Smooth muscle cell (in vitro differentiated cells): ENCODE results near the gene SORL1-AS1.

Experiments
- DNase-seq: peaks from one replicate; lab custom pipeline; 2025; ENCODE audit not compliant: unreplicated experiment; lab: John Stamatoyannopoulos, UW
- H2AFZ ChIP-seq: fragments of 200-600 bp; sonication (generic); 2 replicates; pipeline ENCODE4 v1.6.0; 2016; ENCODE audit warnings: antibody characterized with exemption, low read depth, mild to moderate bottlenecking
- H3F3A ChIP-seq: fragments of 200-600 bp; sonication (generic); 2 replicates; pipeline ENCODE4 v1.6.0; 2017; ENCODE audit warnings: antibody characterized with exemption, low read depth
- H3K27ac ChIP-seq: fragments of 200-600 bp; sonication (generic); 2 replicates; pipeline ENCODE4 v1.5.1; 2016; ENCODE audit warnings: low read depth, mild to moderate bottlenecking
- H3K27me3 ChIP-seq: fragments of 200-600 bp; sonication (generic); 2 replicates; pipeline ENCODE4 v1.6.1; 2016; ENCODE audit warnings: low read depth, mild to moderate bottlenecking
- H3K36me3 ChIP-seq: fragments of 200-600 bp; sonication (generic); 2 replicates; pipeline ENCODE4 v1.5.1; 2016; ENCODE audit warnings: low read depth
- H3K4me1 ChIP-seq: fragments of 200-600 bp; sonication (generic); 2 replicates; pipeline ENCODE4 v1.5.1; 2016; ENCODE audit warnings: low read depth
- H3K4me2 ChIP-seq: fragments of 200-600 bp; sonication (generic); 2 replicates; pipeline ENCODE4 v1.6.0; 2016; ENCODE audit warnings: mild to moderate bottlenecking
- H3K4me3 ChIP-seq: fragments of 200-600 bp; sonication (generic); 2 replicates; pipeline ENCODE4 v1.5.1; 2016; ENCODE audit warnings: mild to moderate bottlenecking
- H3K79me2 ChIP-seq: fragments of 200-600 bp; sonication (generic); 2 replicates; pipeline ENCODE4 v1.6.0; 2016; ENCODE audit warnings: low read depth, mild to moderate bottlenecking
- H3K9ac ChIP-seq: fragments of 200-600 bp; sonication (generic); 2 replicates; pipeline ENCODE4 v1.6.0; 2016; ENCODE audit warnings: low read depth
- H3K9me3 ChIP-seq: fragments of 200-600 bp; sonication (generic); replicated peaks from 2 replicates; pipeline ENCODE4 v1.5.1; 2016; ENCODE audit warnings: low read depth
- H4K20me1 ChIP-seq: fragments of 200-600 bp; sonication (generic); 2 replicates; pipeline ENCODE4 v1.6.0; 2016; ENCODE audit warnings: low read depth
- CTCF ChIP-seq: fragments of 200-600 bp; sonication (generic); IDR thresholded peaks from 2 replicates; pipeline ENCODE4 v1.5.1; 2017; ENCODE audit warnings: borderline replicate concordance, mild to moderate bottlenecking, antibody characterized with exemption; ENCODE audit not compliant: insufficient read depth, poor library complexity, severe bottlenecking
- WGBS: methylation state at CpG from one replicate; pipeline ENCODE4 v1.1.7; 2016; ENCODE audit warnings: low lambda C conversion rate; 5-methylcytosine and 5-hydroxymethylcytosine counted together

Gene SORL1-AS1

GRCh38 chr11:121452609-121453150 is at the start of gene SORL1-AS1:
TSS of gene SORL1-AS1 (minus strand) at chr11:121452967.
- peak within 1 kb of the TSS; percentile 86 for H3K4me3 ChIP-seq
- H3K4me2 ChIP-seq = peak within 1 kb of the TSS; percentile 94
- H3K27ac ChIP-seq = no peak within 1 kb of the TSS
- DNase-seq = no peak
- no peak for TF ChIP-seq CTCF
- H3K9ac ChIP-seq = no peak within 1 kb of the TSS
- H3K36me3 ChIP-seq = no peaks in the 10 kb centered on the region
- peaks cover 11% of the 10 kb centered on the region for H3K4me1 ChIP-seq
- WGBS = 6% methylated on average over 20 of the region's 21 CpGs
- no peaks in the 10 kb centered on the region for H4K20me1 ChIP-seq
- peaks cover 8% of the 10 kb centered on the region for H3K27me3 ChIP-seq
- no peaks in the 10 kb centered on the region for H3K79me2 ChIP-seq
- no peaks in the 10 kb centered on the region for H3F3A ChIP-seq
- no peaks in the 10 kb centered on the region for H3K9me3 ChIP-seq
- H2AFZ ChIP-seq = peak within 1 kb of the TSS; percentile 98

GRCh38 chr11:121500717-121501116 is 48.0 kb upstream of the SORL1-AS1 start:
- Histone ChIP-seq H3K36me3 (no peaks in the 10 kb centered on the region), H3K79me2 (no peaks in the 10 kb centered on the region), H3K4me3 (no peak overlapping the region), H3K9ac (no peak overlapping the region), H3K9me3 (no peaks in the 10 kb centered on the region), H4K20me1 (no peaks in the 10 kb centered on the region), H3K4me1 (peaks cover 25% of the 10 kb centered on the region), H3F3A (no peaks in the 10 kb centered on the region), H3K27ac (no peak overlapping the region), H3K27me3 (no peaks in the 10 kb centered on the region), H3K4me2 (no peak overlapping the region), H2AFZ (no peak overlapping the region)
- WGBS = 87% methylated on average over 1 of the region's 1 CpG
- DNase-seq = no peak
- TF ChIP-seq CTCF = no peak

GRCh38 chr11:121500275-121500674 is 47.5 kb upstream of the SORL1-AS1 start:
- Histone ChIP-seq H3K79me2 (no peaks in the 10 kb centered on the region), H4K20me1 (no peaks in the 10 kb centered on the region), H3K9me3 (no peaks in the 10 kb centered on the region), H3K4me3 (no peak overlapping the region), H3K9ac (no peak overlapping the region), H3K27me3 (no peaks in the 10 kb centered on the region), H3K4me1 (peaks cover 25% of the 10 kb centered on the region), H3K27ac (no peak overlapping the region), H2AFZ (no peak overlapping the region), H3K4me2 (no peak overlapping the region), H3K36me3 (no peaks in the 10 kb centered on the region), H3F3A (no peaks in the 10 kb centered on the region)
- DNase-seq = no peak
- no peak for TF ChIP-seq CTCF
- WGBS = 48% methylated on average over 2 of the region's 2 CpGs

GRCh38 chr11:121499405-121499804 is 46.6 kb upstream of the SORL1-AS1 start:
- Histone ChIP-seq H3F3A (no peaks in the 10 kb centered on the region), H3K27me3 (no peaks in the 10 kb centered on the region), H3K4me2 (no peak overlapping the region), H3K4me1 (peaks cover 25% of the 10 kb centered on the region), H3K9ac (no peak overlapping the region), H3K36me3 (no peaks in the 10 kb centered on the region), H3K4me3 (no peak overlapping the region), H3K27ac (no peak overlapping the region), H3K79me2 (no peaks in the 10 kb centered on the region), H4K20me1 (no peaks in the 10 kb centered on the region), H2AFZ (no peak overlapping the region), H3K9me3 (no peaks in the 10 kb centered on the region)
- TF ChIP-seq CTCF = no peak
- DNase-seq = no peak
- WGBS = 24% methylated on average over 2 of the region's 2 CpGs
